A673 (cell line): ENCODE results near the gene CCDC15. TPM values are rescaled to one million over a fixed set of nuclear protein-coding genes. Genes with fewer than 3 reads are reported as not detected.

Experiments
- total RNA-seq: library from RNA; stranded (reverse); gene quantifications from 2 replicates; pipeline ENCODE4 v1.2.3, GENCODE V29; 2021

The CCDC15 gene
- total RNA-seq, 1 experiment from 2014 or later: 5.4 TPM

Other genes with a start within 250 kb of the CCDC15 start
- gene NRGN, start 214.3 kb upstream of the CCDC15 start, total RNA-seq: 38.1 and 43.8 TPM in 2 replicates
- not detected in 2 replicates for gene VSIG2, start 201.9 kb upstream of the CCDC15 start, total RNA-seq
- gene ESAM, start 191.9 kb upstream of the CCDC15 start, total RNA-seq: 1.2 and 1.5 TPM in 2 replicates
- 31.4 and 33.3 TPM in 2 replicates for gene MSANTD2, start 153.8 kb upstream of the CCDC15 start, total RNA-seq
- 2.3 and 5.1 TPM in 2 replicates for gene ROBO3, start 88.8 kb upstream of the CCDC15 start, total RNA-seq
- gene ROBO4, start 56.3 kb upstream of the CCDC15 start, total RNA-seq: not detected in 2 replicates
- gene HEPN1, start 35.0 kb upstream of the CCDC15 start, total RNA-seq: not detected in 2 replicates
- gene HEPACAM, start 18.2 kb upstream of the CCDC15 start, total RNA-seq: not detected in 2 replicates
- 0.26 TPM in 1 of 2 replicates, not detected in the other for gene SLC37A2, start 109.1 kb downstream of the CCDC15 start, total RNA-seq
- gene TMEM218, start 157.4 kb downstream of the CCDC15 start, total RNA-seq: 28.8 and 32.5 TPM in 2 replicates
- gene PKNOX2, start 210.5 kb downstream of the CCDC15 start, total RNA-seq: 1.1 and 1.4 TPM in 2 replicates